Lung microvascular endothelial cell (primary cell): ENCODE measurements around the gene CDC42BPB. TPM values are rescaled to one million over a fixed set of nuclear protein-coding genes. Genes with fewer than 3 reads are reported as not detected.

Experiments used
- DNase-seq, 2 donors: peaks; one replicate each; pipeline versions ENCODE4 v3.0.0 to v3.0.0-alpha.2; 2010; ENCODE audit warnings: low read depth in 2 of 2
- total RNA-seq: library from RNA; depleted of rRNA; stranded (reverse); fragments of >200 nt; gene quantifications from 2 replicates; pipeline ENCODE4 v1.2.1, GENCODE V29; 2014

Gene CDC42BPB
- total RNA-seq, 1 donor from 2014 or later = 104 TPM

- no peak for DNase-seq
Observed at GRCh38 chr14:103020271-103021170, 36.8 kb downstream of the CDC42BPB start.

- no peak for DNase-seq
Observed at GRCh38 chr14:103019826-103020225, 37.5 kb downstream of the CDC42BPB start.

GRCh38 chr14:103019236-103019635 is 38.1 kb downstream of the CDC42BPB start:
- DNase-seq = no peak

- no peak for DNase-seq
Observed at GRCh38 chr14:103016594-103016993, 40.8 kb downstream of the CDC42BPB start.

- no peak for DNase-seq
Observed at GRCh38 chr14:103016071-103016470, 41.3 kb downstream of the CDC42BPB start.

- DNase-seq = no peak
Observed at GRCh38 chr14:103015426-103015825, 41.9 kb downstream of the CDC42BPB start.

GRCh38 chr14:103014466-103015228 is 42.7 kb downstream of the CDC42BPB start:
- peak in 1 of 2 donors; percentile 37 for DNase-seq

GRCh38 chr14:103013028-103013427 is 44.3 kb downstream of the CDC42BPB start:
- no peak for DNase-seq

GRCh38 chr14:103009559-103009958 is 47.8 kb downstream of the CDC42BPB start:
- no peak for DNase-seq

- DNase-seq = peak; percentile 58 to 84
Observed at GRCh38 chr14:103008768-103009357, 48.5 kb downstream of the CDC42BPB start.

GRCh38 chr14:103008126-103008525 is 49.2 kb downstream of the CDC42BPB start:
- DNase-seq = no peak

GRCh38 chr14:103007555-103007954 is 49.8 kb downstream of the CDC42BPB start:
- peak; percentile 84 to 89 for DNase-seq

GRCh38 chr14:103006991-103007520 is 50.3 kb downstream of the CDC42BPB start:
- no peak for DNase-seq

GRCh38 chr14:103006106-103006505 is 51.2 kb downstream of the CDC42BPB start:
- no peak for DNase-seq

GRCh38 chr14:103003850-103004249 is 53.5 kb downstream of the CDC42BPB start:
- DNase-seq = no peak

- no peak for DNase-seq
Observed at GRCh38 chr14:103003351-103003615, 54.1 kb downstream of the CDC42BPB start.

- DNase-seq = peak in 1 of 2 donors; percentile 27
Observed at GRCh38 chr14:103002578-103003350, 54.6 kb downstream of the CDC42BPB start.

GRCh38 chr14:103001651-103002396 is 55.5 kb downstream of the CDC42BPB start:
- DNase-seq = no peak

GRCh38 chr14:103001226-103001625 is 56.1 kb downstream of the CDC42BPB start:
- DNase-seq = no peak

GRCh38 chr14:103000291-103000921 is 56.9 kb downstream of the CDC42BPB start:
- no peak for DNase-seq
